CD4-positive, alpha-beta T cell treated with Interferon alpha-2 for 1 hour (primary cell): ENCODE data around the gene MCM7.
"Not testable (repeated sequence)": the region's sequence is repeated elsewhere in the genome, so short reads cannot be mapped to it uniquely, and the experiment has no call there.

Experiments
- DNase-seq, 2 donors: peaks; one replicate each; pipeline ENCODE4 v3.0.0-alpha.2; 2020 to 2022

The MCM7 gene

GRCh38 chr7:100101016-100101862 lies at the start of gene MCM7, which contains the start of gene AP4M1:
TSS of gene MCM7 (minus strand) at chr7:100101397. CDS start at chr7:100101294, 103 bp downstream.
TSS of gene AP4M1 (plus strand) at chr7:100101643. CDS start at chr7:100101715, 72 bp downstream.
- DNase-seq, result peak; percentile 96 to 97

- DNase-seq, result peak; percentile 99
These were observed 47.5 kb upstream of the MCM7 start, which contains the start of gene LAMTOR4 for GRCh38 chr7:100148559-100149328. TSS of gene LAMTOR4 (plus strand) at chr7:100148918. CDS start at chr7:100148973, 55 bp downstream.

- no peak for DNase-seq
These were observed 47.0 kb upstream of the MCM7 start for GRCh38 chr7:100148225-100148558.

- no peak for DNase-seq
These were observed 46.1 kb upstream of the MCM7 start for GRCh38 chr7:100147278-100147677.

- DNase-seq, result not testable (repeated sequence)
These were observed 45.2 kb upstream of the MCM7 start for GRCh38 chr7:100146350-100146749.

GRCh38 chr7:100142461-100142860 lies 41.3 kb upstream of the MCM7 start:
- DNase-seq, result no peak

GRCh38 chr7:100141555-100141949 lies 40.4 kb upstream of the MCM7 start:
- no peak for DNase-seq

- DNase-seq, result no peak
These were observed 36.9 kb upstream of the MCM7 start for GRCh38 chr7:100137851-100138760.

GRCh38 chr7:100132697-100133151 lies 31.5 kb upstream of the MCM7 start:
- peak; percentile 73 to 79 for DNase-seq

- no peak for DNase-seq
These were observed 30.9 kb upstream of the MCM7 start for GRCh38 chr7:100132126-100132525.

GRCh38 chr7:100130608-100131453 lies 29.6 kb upstream of the MCM7 start:
- peak; percentile 80 to 84 for DNase-seq

GRCh38 chr7:100130220-100130607 lies 29.0 kb upstream of the MCM7 start:
- not testable (repeated sequence) for DNase-seq

- no peak for DNase-seq
These were observed 27.4 kb upstream of the MCM7 start for GRCh38 chr7:100128637-100128963.

GRCh38 chr7:100127866-100128636 lies 26.9 kb upstream of the MCM7 start:
- peak in 1 of 2 donors; percentile 20 for DNase-seq

GRCh38 chr7:100126931-100127865 lies 26.0 kb upstream of the MCM7 start, which contains the start of gene MBLAC1:
TSS of gene MBLAC1 (plus strand) at chr7:100126967. CDS start at chr7:100127396, 429 bp downstream.
- DNase-seq, result peak; percentile 88 to 95

GRCh38 chr7:100126239-100126930 lies 25.2 kb upstream of the MCM7 start:
- DNase-seq, result no peak

- DNase-seq, result no peak
These were observed 23.4 kb upstream of the MCM7 start for GRCh38 chr7:100124301-100125230.

GRCh38 chr7:100122568-100122967 lies 21.4 kb upstream of the MCM7 start:
- no peak for DNase-seq
